ENCODE results near the gene GPAT3. TPM values are rescaled to one million over a fixed set of nuclear protein-coding genes. Genes with fewer than 3 reads are reported as not detected.
"Not testable (repeated sequence)": the region's sequence is repeated elsewhere in the genome, so short reads cannot be mapped to it uniquely, and the experiment has no call there.

The GPAT3 gene
- 1 to 10 TPM; 3.1 to 3.4 TPM for total RNA-seq

DNA sequence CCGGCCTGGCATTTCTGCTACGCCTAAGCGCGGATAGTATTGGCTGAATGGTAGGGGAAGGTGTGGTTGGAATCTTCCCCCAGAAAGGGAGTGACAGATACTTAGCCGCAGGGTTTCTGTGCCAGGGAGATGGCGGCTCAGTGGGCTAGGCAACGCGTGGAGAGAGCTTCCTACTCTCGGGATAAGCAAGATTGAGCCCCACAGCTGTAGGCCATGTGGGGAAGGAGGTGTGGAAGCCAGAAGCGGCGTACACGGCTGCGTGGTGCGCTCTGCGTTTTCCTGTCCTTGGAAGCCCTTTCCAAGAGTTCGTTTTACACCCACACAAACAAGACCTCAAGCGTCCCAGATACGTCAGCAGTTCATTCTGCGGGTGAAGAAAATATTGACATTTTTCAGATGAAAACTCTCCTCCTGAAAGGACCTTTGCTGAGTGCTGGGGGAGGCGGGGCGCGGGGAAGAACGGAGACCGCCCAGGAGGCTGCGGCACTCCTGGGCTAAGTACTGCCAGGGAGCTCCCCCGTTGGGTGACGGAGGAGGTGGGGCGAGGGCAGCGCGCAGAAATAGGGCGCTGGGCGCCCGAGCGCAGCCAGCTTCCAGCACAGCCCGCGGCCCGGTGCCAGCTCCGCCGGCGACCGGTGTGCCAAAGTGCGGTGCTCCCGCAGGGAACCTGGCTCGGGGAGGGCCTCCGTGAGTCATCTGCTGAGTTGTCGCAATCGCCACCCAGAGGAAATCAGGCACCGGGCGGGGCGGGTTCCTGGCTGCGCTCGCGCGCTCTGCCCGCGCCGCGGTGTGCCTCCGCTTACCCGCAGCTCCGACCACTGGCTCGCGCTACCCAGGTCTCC is at the start of gene GPAT3:
Gene GPAT3 (plus strand): TSS at position 589 of the 842 bp plus-strand sequence. CDS start 515 bp downstream, outside the sequence.
- peak; percentile 76 for DNase-seq
- H3K4me1 Mint-ChIP-seq = peaks cover 7% of the 10 kb centered on the region
- peak within 1 kb of the TSS; percentile 62 for H3K27ac Mint-ChIP-seq
- H3K9me3 Mint-ChIP-seq = no peaks in the 10 kb centered on the region
- peaks cover 43% of the 10 kb centered on the region for H3K27me3 Mint-ChIP-seq
- peak within 1 kb of the TSS; percentile 87 for H3K4me3 Mint-ChIP-seq
- POLR2A ChIA-PET = interaction anchor here (0.7 to 1.1 kb wide), 2 partner anchors 9 to 117 kb away, joined by 3 read pairs; no protein-coding TSS in a partner anchor
- ATAC-seq (ENCODE audit: low read depth) = peak; percentile 84
- no peaks in the 10 kb centered on the region for H3K36me3 Mint-ChIP-seq

DNA sequence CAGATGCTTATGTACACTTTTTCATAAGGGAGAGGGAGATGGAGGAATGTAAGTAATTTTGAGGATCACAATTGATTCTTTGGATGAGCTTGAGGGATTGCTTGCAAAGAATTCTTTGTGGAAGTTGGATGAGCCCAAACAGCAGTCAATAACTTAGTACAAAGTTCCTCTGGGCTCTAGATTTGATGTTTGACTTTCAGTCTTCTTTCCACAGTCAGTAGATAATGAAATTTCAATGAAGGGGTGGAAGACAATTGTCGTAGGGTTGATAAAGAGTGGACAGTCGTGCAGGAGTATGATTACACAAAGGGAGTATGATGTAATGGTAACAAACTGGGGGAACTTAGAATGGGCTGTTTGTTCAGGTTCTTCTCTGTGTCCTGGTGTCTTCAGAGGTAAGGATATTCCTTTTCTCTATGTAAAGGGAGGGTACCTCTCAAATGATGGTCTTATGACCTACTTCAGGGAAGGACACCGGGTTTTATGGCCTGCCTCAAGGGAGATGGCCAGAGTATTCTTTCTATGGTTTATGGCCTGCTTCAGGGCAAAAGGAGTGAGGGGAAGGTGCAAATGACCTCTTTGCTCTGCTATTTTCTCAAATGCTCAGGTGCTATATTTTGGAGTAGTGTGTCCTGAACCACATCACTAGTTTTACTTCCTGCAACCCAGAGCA is 49.3 kb upstream of the GPAT3 start:
- Mint-ChIP-seq H3K4me3 (no peak overlapping the region), H3K27me3 (peaks cover 2% of the 10 kb centered on the region), H3K4me1 (peaks cover 15% of the 10 kb centered on the region), H3K27ac (peak overlapping the region; percentile 24), H3K36me3 (no peaks in the 10 kb centered on the region), H3K9me3 (no peaks in the 10 kb centered on the region)
- DNase-seq = no peak
- POLR2A ChIA-PET = interaction anchor here (1.6 kb wide), 1 partner anchor 32 kb away, joined by 14 read pairs; the partner anchor contains the start of genes HELQ and MRPS18C
- ATAC-seq (ENCODE audit: low read depth) = no peak

DNA sequence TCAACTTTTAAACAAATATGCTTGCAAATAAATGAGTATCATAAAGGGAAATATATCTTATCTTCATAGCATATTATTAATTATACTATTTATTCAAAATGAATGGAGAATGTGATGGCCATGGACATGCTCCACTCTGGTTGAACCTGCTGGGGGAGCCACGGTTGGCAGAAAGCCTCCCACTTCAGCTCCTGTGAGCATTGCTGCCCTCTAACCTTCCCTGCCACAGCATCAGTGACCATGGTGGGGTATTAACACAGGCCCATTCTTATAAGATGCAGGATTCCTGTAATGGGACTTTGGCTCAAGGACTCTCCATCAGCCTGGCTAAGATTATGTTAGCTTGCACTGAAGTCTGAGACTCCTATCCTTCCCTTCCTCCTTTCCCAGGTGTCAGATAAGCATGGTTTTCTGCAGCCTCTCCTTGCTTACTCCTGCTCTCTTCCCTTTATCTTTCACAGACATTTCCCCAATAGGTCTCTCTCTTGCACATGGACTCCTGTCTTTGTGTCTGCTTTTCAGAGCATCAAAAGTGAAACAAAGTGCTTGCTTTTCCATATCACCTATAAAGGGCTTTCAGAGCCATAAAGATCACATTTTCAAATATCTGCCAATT is 46.1 kb upstream of the GPAT3 start:
- Mint-ChIP-seq H3K27me3 (peaks cover 2% of the 10 kb centered on the region), H3K9me3 (no peaks in the 10 kb centered on the region), H3K36me3 (no peaks in the 10 kb centered on the region), H3K27ac (no peak overlapping the region), H3K4me1 (peaks cover 6% of the 10 kb centered on the region), H3K4me3 (no peak overlapping the region)
- DNase-seq (no peak), ATAC-seq (ENCODE audit: low read depth) (no peak)
- POLR2A ChIA-PET = interaction anchor here (0.6 kb wide), 1 partner anchor 64 kb away, joined by 3 read pairs; no protein-coding TSS in a partner anchor

DNA sequence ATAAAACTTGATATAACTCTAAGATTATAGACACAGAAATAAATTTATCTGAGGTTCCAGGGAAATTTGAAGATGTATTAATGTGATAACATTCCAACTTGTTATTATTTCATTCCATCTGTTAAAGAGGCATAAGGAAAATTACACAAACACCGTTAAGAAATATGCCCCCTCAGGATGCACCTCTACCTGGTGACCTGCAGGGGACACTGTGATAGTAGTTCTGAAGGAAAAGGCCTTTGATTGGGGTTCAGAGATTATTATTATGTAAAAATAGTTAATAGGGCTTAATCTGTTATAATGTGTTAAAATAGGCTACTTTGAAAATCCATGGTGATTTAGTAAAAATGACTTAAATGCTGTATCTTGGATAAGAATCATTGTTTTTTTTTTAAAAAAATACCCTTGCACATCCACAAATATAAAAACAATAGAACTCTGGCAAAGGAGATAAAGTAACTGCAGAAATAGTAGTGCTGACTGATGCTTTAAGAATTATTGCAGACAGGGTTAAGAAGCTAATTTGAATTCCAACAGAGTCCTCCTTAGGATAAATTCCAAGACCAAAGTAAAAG is 44.9 kb upstream of the GPAT3 start:
- no peak overlapping the region for H3K4me3 Mint-ChIP-seq
- H3K9me3 Mint-ChIP-seq = no peaks in the 10 kb centered on the region
- H3K36me3 Mint-ChIP-seq = no peaks in the 10 kb centered on the region
- no peak overlapping the region for H3K27ac Mint-ChIP-seq
- H3K27me3 Mint-ChIP-seq = peaks cover 2% of the 10 kb centered on the region
- DNase-seq = no peak
- POLR2A ChIA-PET = no interaction called here
- no peak for ATAC-seq (ENCODE audit: low read depth)
- peaks cover 4% of the 10 kb centered on the region for H3K4me1 Mint-ChIP-seq

DNA sequence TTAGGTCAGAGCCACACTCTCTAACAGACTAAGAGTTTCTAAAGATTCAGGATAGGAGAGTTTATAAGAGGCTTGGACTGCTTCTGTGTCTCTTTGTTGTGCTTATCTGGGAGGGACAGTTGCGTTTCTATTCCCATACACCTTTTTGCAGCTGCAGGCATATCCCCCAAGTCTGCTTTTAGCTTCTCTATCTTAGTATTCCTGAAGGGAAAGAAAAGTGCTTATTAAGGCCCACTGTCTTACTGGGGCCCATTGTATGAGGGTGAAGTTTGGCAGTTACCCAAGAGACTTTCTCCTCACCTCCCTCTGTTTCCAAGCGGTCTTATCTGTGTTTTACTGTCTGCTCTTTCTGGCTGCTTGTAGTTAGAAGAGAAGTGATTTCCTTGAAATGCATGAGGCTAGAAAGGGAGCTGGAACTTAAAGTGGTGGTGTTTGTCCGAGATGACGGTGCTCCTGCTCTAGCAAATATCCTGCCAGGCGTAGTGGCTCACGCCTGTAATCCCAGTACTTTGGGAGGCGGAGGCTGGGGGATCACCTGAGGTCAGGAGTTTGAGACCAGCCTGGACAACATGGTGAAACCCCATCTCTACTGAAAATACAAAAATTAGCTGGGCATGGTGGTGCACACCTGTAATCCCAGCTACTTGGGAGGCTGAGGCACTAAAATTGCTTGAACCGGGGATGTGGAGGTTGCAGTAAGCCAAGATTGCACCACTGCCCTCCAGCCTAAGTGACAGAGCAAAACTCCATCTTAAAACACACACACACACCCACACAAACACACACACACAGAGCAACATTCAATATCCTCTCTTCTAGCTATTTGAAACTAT is 39.6 kb upstream of the GPAT3 start:
- not testable (repeated sequence) for DNase-seq; H3K4me3 Mint-ChIP-seq; ATAC-seq (ENCODE audit: low read depth); H3K27ac Mint-ChIP-seq; H3K4me1 Mint-ChIP-seq; H3K9me3 Mint-ChIP-seq; H3K27me3 Mint-ChIP-seq; H3K36me3 Mint-ChIP-seq
- POLR2A ChIA-PET = interaction anchor here (0.6 kb wide), 1 partner anchor 176 kb away, joined by 3 read pairs; no protein-coding TSS in a partner anchor

DNA sequence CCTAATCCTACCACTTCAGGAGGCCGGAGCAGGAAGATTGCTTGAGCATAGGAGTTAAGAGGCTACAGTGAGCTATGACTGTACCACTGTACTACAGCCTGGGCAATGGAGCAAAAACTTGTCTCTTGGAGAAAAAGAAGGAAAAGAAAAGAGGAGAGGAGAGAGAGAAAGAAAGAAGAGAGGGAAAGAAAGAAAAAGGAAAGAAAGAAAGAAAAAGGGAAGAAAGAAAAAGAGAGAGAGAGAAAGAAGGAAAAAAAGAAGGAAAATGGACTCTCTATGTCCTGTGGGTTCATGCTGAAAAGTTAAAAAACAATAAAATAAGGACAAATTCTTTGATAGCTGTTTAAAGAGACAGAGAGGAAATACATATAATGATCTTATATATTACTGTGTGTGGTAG is 37.7 kb upstream of the GPAT3 start:
- H3K36me3 Mint-ChIP-seq = no peaks in the 10 kb centered on the region
- no peak overlapping the region for H3K4me3 Mint-ChIP-seq
- DNase-seq = no peak
- no peaks in the 10 kb centered on the region for H3K9me3 Mint-ChIP-seq
- no peak for ATAC-seq (ENCODE audit: low read depth)
- no peak overlapping the region for H3K27ac Mint-ChIP-seq
- POLR2A ChIA-PET = no interaction called here
- peaks cover 8% of the 10 kb centered on the region for H3K27me3 Mint-ChIP-seq
- peaks cover 3% of the 10 kb centered on the region for H3K4me1 Mint-ChIP-seq

DNA sequence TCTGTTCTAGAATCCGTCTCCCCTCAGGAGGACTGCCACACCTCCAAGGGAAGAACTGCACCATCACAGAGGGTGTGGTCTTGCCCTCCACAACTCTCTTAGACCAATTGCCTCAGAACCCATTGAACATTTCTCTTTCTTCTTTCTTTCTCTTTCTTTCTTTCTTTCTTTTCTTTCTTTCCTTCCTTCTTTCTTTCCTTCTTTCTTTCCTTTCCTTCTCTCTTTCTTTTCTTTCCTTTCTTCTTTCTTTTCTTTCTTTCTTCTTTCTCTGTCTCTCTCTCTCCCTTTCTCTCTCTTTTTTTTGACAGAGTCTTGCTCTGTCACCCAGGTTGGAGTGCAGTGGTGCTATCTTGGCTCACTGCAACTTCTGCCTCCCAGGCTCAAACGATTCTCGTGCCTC is 34.2 kb upstream of the GPAT3 start:
- H3K4me3 Mint-ChIP-seq; ATAC-seq (ENCODE audit: low read depth); H3K27me3 Mint-ChIP-seq; H3K36me3 Mint-ChIP-seq; H3K9me3 Mint-ChIP-seq; H3K27ac Mint-ChIP-seq; POLR2A ChIA-PET; DNase-seq: not testable (repeated sequence)
- H3K4me1 Mint-ChIP-seq = peaks cover 10% of the 10 kb centered on the region

DNA sequence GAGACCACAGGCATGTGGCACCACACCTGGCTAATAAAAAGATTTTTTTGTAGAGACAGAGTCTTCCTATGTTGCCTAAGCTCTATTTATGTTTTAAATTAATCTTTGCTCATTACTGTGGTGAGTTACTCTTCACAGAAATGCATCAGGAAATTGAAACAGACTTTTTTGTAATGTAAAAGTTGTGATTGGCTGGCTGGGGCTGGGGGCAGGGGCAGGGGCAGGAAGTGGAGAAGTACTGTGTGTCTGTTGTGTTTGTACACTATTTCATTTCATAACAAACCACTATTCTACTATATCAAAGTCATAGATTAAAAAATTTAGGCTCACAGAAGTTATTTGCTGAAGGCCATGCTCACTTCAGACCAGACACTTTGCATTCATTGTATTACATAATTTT is 31.9 kb upstream of the GPAT3 start:
- ATAC-seq (ENCODE audit: low read depth) (peak; percentile 81), DNase-seq (no peak)
- no peak overlapping the region for H3K4me3 Mint-ChIP-seq
- POLR2A ChIA-PET = no interaction called here
- no peaks in the 10 kb centered on the region for H3K9me3 Mint-ChIP-seq
- peak overlapping the region; percentile 60 for H3K27ac Mint-ChIP-seq
- H3K4me1 Mint-ChIP-seq = peaks cover 8% of the 10 kb centered on the region
- peaks cover 2% of the 10 kb centered on the region for H3K27me3 Mint-ChIP-seq
- no peaks in the 10 kb centered on the region for H3K36me3 Mint-ChIP-seq

DNA sequence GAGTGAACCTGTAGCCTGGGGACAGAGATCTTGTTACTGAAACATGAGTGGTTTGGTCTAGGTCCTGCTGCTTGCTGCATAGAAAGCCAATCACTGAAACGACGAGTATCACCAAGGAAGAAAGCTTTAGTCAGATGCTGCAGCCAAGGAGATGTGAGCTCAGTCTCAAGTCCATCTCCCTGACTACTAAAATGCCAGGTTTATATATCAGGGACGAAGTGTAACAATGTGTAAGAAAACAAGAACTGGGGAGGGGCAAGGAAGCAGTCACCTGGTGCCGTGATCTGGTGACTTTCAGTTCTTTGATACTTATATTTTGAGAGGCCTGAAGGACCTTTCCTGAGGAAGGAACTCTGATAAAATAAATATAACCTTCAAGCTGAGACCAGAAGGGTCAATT is 31.4 kb upstream of the GPAT3 start:
- peak; percentile 10 for ATAC-seq (ENCODE audit: low read depth)
- DNase-seq = no peak
- peak overlapping the region; percentile 60 for H3K27ac Mint-ChIP-seq
- peaks cover 2% of the 10 kb centered on the region for H3K27me3 Mint-ChIP-seq
- POLR2A ChIA-PET = no interaction called here
- H3K4me1 Mint-ChIP-seq = peaks cover 10% of the 10 kb centered on the region
- no peaks in the 10 kb centered on the region for H3K9me3 Mint-ChIP-seq
- H3K36me3 Mint-ChIP-seq = no peaks in the 10 kb centered on the region
- no peak overlapping the region for H3K4me3 Mint-ChIP-seq

DNA sequence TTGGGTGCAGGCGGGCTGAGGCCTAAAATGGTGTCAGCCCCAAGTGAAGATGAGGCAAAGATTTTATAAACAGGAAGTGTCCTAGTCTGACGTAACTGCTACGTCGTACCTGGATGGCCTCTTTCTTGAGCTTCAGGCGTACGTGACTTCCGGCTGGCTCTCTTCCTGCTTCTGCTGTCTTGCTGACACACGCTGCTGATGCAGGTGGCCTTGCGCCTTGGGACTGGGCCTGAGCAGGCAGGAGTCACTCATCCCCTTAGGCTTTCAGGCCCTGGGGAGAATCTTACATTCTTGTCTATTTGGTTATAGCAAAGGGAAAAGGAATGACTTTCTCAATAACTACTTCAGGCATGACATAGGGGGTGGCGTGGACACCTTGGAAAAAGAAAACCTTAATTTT is 30.9 kb upstream of the GPAT3 start:
- peak overlapping the region; percentile 60 for H3K27ac Mint-ChIP-seq
- no peaks in the 10 kb centered on the region for H3K36me3 Mint-ChIP-seq
- no peak for ATAC-seq (ENCODE audit: low read depth)
- H3K9me3 Mint-ChIP-seq = no peaks in the 10 kb centered on the region
- H3K4me3 Mint-ChIP-seq = no peak overlapping the region
- POLR2A ChIA-PET = no interaction called here
- DNase-seq = no peak
- H3K4me1 Mint-ChIP-seq = peaks cover 10% of the 10 kb centered on the region
- H3K27me3 Mint-ChIP-seq = peaks cover 2% of the 10 kb centered on the region

DNA sequence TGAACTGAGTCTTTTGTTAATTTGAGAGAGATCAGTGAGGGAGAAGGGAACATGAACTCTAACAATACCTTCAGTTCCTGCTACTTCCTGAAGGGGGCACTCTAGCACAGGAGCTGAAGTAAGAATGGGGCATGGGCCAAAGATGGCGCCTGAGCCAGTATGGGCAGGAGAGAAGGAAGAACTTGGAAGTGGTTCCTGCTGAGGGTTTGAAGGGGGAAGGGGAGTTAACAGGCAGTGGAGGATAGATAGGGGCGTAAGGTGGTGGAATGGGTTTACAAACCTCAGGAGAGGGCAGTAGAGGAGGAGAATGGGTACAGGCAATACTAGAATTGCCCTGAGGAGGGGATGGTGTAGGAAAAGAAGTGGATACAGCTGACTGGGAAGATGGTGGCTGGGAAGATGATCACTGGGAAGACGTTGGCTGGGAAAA is 26.7 kb upstream of the GPAT3 start:
- H3K4me3 Mint-ChIP-seq; H3K27ac Mint-ChIP-seq; DNase-seq; H3K36me3 Mint-ChIP-seq; ATAC-seq (ENCODE audit: low read depth); H3K27me3 Mint-ChIP-seq; H3K9me3 Mint-ChIP-seq; POLR2A ChIA-PET; H3K4me1 Mint-ChIP-seq: not testable (repeated sequence)

DNA sequence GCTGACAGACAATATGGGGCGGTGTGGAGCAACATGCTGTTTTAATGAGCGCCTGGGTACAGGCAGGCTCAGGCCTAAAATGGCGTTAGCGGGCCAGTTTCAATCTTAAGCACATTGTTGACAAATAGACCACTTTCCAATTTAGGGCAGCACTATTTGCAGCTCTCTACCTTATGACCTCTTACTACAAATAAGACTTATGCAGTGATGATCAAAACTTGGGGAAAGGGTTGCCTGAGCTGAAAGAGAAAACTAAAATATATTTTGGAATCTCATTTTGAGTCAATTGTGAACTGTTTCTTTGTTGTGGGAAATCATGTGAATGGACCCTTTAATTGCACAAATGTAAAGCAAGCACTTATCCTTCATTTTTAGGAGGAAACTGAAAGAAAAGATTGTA is 25.5 kb upstream of the GPAT3 start:
- POLR2A ChIA-PET = no interaction called here
- H3K36me3 Mint-ChIP-seq = no peaks in the 10 kb centered on the region
- no peak for DNase-seq
- no peak for ATAC-seq (ENCODE audit: low read depth)
- peaks cover 4% of the 10 kb centered on the region for H3K4me1 Mint-ChIP-seq
- no peak overlapping the region for H3K4me3 Mint-ChIP-seq
- no peaks in the 10 kb centered on the region for H3K9me3 Mint-ChIP-seq
- no peak overlapping the region for H3K27ac Mint-ChIP-seq
- H3K27me3 Mint-ChIP-seq = no peaks in the 10 kb centered on the region

Data from activated naive CD8-positive, alpha-beta T cell treated with anti-CD3 and anti-CD28 coated beads, Interleukin-2, amount 10 ng/mL, durations not matched to agents 7 days and 5 days (primary cell).